ENCODE results near the gene ZNF324B. TPM values are rescaled to one million over a fixed set of nuclear protein-coding genes. Genes with fewer than 3 reads are reported as not detected.
"Not testable (repeated sequence)": the region's sequence is repeated elsewhere in the genome, so short reads cannot be mapped to it uniquely, and the experiment has no call there.

Gene ZNF324B
- total RNA-seq: 1 to 10 TPM; 2.7 to 6.9 TPM

- Histone ChIP-seq H3K4me3 (peak within 1 kb of the TSS; percentile 65 to 95), H3K9me3 (peaks cover 0 to 6% of the 10 kb centered on the region in 2 donors), H3K27ac (peak within 1 kb of the TSS; percentile 55 to 75), H3K36me3 (peaks cover 5% of the 10 kb centered on the region), H3K27me3 (no peaks in the 10 kb centered on the region), H3K4me1 (peaks cover 0 to 11% of the 10 kb centered on the region in 2 donors)
- TF ChIP-seq CTCF (IDR thresholded peaks at IDR 0.05): no peak
- DNase-seq (ENCODE audit: low spot score): peak; percentile 96
Measured at GRCh38 chr19:58451358-58452101, at the start of gene ZNF324B. ZNF324B (plus strand) TSS chr19:58451622; CDS start chr19:58453702, 2,080 bp downstream.

- no peak for DNase-seq (ENCODE audit: low spot score)
- Histone ChIP-seq H3K36me3 (no peaks in the 10 kb centered on the region), H3K9me3 (no peaks in the 10 kb centered on the region), H3K4me1 (peaks cover 0 to 20% of the 10 kb centered on the region in 2 donors), H3K27ac (peak overlapping the region in 1 of 2 donors; percentile 69), H3K4me3 (peak overlapping the region; percentile 41 to 65), H3K27me3 (peaks cover 1 to 2% of the 10 kb centered on the region in 2 donors)
- TF ChIP-seq CTCF (IDR thresholded peaks at IDR 0.05): no peak
Measured at GRCh38 chr19:58401840-58402421, 49.5 kb upstream of the ZNF324B start.

GRCh38 chr19:58403920-58404478 is 47.4 kb upstream of the ZNF324B start:
- H3K27ac ChIP-seq; H3K27me3 ChIP-seq; H3K36me3 ChIP-seq; H3K9me3 ChIP-seq; H3K4me3 ChIP-seq; DNase-seq (ENCODE audit: low spot score): not testable (repeated sequence)
- H3K4me1 ChIP-seq: peaks cover 0 to 30% of the 10 kb centered on the region in 2 donors

- H3K36me3 ChIP-seq: no peaks in the 10 kb centered on the region
- H3K4me3 ChIP-seq: peak overlapping the region; percentile 83 to 88
- H3K9me3 ChIP-seq: no peaks in the 10 kb centered on the region
- peak in 1 of 2 donors; percentile 24 for TF ChIP-seq CTCF (IDR thresholded peaks at IDR 0.05)
- peaks cover 0 to 28% of the 10 kb centered on the region in 2 donors for H3K4me1 ChIP-seq
- no peaks in the 10 kb centered on the region for H3K27me3 ChIP-seq
- peak overlapping the region; percentile 89 for H3K27ac ChIP-seq
- no peak for DNase-seq (ENCODE audit: low spot score)
Measured at GRCh38 chr19:58406818-58407657, 44.4 kb upstream of the ZNF324B start.

GRCh38 chr19:58407658-58408151 is 43.7 kb upstream of the ZNF324B start:
- Histone ChIP-seq H3K9me3 (no peaks in the 10 kb centered on the region), H3K4me3 (peak overlapping the region; percentile 83 to 88), H3K27me3 (no peaks in the 10 kb centered on the region), H3K36me3 (no peaks in the 10 kb centered on the region), H3K27ac (peak overlapping the region; percentile 89), H3K4me1 (peaks cover 0 to 26% of the 10 kb centered on the region in 2 donors)
- no peak for DNase-seq (ENCODE audit: low spot score)
- no peak for TF ChIP-seq CTCF (IDR thresholded peaks at IDR 0.05)
